ENCODE results near the gene UBE2E2.

Gene UBE2E2

DNA sequence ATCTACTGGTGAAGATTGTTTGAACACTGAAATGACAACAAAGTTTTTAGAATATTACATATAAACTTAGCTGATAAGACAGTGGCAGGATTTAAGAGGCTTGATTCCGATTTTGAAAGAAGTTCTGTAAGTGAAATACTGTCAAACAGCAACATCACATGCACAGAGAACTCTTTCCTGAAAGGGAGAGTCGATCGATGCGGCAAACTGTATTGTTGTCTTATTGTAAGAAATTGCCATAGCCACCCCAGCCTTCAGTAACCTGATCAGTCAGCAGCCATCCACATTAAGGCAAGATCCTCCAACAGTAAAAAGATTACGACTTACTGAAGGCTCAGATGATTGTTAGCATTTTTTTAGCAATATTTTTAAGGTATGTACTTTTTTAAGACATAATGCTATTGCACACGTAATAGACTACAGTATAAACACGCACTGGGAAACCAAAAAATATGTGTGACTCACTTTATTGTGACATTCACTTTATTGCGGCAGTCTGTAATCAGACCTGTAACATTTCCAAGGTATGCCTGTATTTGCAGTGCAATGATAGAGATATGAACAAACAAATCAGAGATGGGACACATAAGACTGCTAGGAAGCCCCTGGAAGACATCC lies 377.1 kb downstream of the UBE2E2 start:
- TF ChIP-seq, protein P1, sequence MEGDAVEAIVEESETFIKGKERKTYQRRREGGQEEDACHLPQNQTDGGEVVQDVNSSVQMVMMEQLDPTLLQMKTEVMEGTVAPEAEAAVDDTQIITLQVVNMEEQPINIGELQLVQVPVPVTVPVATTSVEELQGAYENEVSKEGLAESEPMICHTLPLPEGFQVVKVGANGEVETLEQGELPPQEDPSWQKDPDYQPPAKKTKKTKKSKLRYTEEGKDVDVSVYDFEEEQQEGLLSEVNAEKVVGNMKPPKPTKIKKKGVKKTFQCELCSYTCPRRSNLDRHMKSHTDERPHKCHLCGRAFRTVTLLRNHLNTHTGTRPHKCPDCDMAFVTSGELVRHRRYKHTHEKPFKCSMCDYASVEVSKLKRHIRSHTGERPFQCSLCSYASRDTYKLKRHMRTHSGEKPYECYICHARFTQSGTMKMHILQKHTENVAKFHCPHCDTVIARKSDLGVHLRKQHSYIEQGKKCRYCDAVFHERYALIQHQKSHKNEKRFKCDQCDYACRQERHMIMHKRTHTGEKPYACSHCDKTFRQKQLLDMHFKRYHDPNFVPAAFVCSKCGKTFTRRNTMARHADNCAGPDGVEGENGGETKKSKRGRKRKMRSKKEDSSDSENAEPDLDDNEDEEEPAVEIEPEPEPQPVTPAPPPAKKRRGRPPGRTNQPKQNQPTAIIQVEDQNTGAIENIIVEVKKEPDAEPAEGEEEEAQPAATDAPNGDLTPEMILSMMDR (IDR thresholded peaks at IDR 0.05; ENCODE audit: insufficient read depth, low read depth, low read length, missing control alignments) = no peak
- no peak for DNase-seq (ENCODE audit: low read depth)
- H3K4me3 ChIP-seq (ENCODE audit: low read depth, low read length) = no peak overlapping the region

DNA sequence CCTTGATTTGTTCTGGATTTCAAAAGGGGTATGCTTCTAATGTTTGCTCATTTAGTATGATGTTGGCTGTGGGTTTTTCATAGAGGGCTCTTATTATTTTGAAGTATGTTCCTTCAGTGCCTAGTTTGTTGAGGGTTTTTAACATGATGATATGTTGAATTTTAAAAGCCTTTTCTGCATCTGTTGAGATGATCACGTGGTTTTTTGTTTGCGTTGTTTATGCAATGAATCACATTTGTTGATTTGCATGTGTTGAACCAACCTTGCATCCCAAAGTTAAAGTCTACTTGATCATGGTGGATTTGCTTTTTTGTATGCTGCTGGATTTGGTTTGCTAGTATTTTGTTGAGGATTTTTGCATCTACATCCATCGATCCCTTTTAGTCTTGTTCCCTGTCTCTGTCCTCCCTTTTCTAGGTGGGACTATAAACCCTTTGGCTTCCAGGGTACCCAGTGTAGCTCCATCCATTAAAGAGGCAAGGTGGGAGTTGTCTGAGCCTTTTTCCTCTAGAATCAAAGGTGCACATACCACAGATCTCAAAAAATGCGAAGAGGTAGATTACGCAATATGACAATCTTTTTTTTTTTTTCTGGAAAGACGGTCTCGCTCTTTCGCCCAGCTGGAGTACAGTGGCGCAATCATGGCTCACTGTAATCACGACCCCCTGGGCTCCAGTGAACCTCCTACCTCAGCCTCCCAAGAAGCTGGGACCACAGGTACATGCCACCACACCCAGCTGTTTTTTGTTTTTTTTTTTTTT lies 381.0 kb downstream of the UBE2E2 start:
- TF ChIP-seq, protein P1 (IDR thresholded peaks at IDR 0.05; ENCODE audit: insufficient read depth, low read depth, low read length, missing control alignments) = no peak
- no peak for DNase-seq (ENCODE audit: low read depth)
- no peak overlapping the region for H3K4me3 ChIP-seq (ENCODE audit: low read depth, low read length)

DNA sequence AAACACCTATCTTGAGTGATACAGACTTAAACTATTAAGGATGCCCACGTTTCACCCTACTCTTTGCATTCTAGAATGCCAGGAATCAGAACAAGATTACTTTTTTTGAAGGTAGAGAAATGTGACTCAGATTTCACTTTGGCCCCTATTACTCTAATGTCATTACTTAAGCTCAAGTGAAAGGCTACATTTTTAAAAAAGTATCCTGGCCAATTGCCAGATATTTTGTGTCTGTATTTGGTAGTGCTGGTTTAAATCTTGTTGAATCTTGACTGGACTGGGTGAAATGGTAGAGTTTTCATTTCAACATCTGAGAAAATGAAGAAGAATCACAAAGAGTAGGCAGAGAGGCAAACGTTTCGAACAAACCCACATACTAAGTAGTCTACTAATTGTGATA lies 384.4 kb downstream of the UBE2E2 start:
- DNase-seq (ENCODE audit: low read depth) = no peak
- no peak overlapping the region for H3K4me3 ChIP-seq (ENCODE audit: low read depth, low read length)
- TF ChIP-seq, protein P1 (IDR thresholded peaks at IDR 0.05; ENCODE audit: insufficient read depth, low read depth, low read length, missing control alignments) = no peak

DNA sequence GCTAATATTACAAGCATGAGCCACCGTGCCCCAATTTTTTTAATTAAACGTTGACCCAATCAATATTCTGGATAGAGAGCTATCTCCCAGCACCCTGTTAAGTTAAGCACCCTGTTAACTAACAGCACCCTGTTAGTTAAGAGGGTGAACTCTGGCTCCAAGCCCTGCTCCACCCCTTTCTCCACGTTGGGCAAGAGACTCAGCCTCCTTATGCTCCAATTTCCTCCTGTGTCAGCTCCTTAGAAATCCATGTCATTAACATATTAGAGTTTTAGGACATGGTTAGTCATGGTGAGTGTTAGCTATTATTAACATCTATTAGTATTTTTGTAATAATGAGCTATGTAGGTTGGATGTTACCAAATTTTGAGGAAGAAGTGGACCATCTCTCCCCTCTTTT lies 385.4 kb downstream of the UBE2E2 start:
- TF ChIP-seq, protein P1 (IDR thresholded peaks at IDR 0.05; ENCODE audit: insufficient read depth, low read depth, low read length, missing control alignments) = no peak
- DNase-seq (ENCODE audit: low read depth) = no peak
- no peak overlapping the region for H3K4me3 ChIP-seq (ENCODE audit: low read depth, low read length)

DNA sequence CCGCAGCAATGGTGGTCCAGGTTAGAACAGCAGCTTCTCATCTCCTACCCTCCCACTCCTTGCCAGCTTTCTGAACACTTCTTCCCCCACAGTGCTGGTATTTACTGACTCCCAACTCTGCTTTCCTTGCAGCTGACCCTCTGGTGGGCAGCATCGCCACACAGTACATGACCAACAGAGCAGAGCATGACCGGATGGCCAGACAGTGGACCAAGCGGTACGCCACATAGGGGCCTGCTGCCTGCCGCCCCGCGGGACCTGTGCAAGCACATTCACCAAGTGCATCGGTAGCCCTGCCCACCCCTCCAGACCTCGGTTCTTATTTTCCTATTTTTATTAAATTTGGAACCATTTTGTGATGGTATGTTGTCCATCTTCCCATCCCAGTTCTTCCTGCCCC lies 386.5 kb downstream of the UBE2E2 start:
- H3K4me3 ChIP-seq (ENCODE audit: low read depth, low read length) = no peak overlapping the region
- no peak for DNase-seq (ENCODE audit: low read depth)
- TF ChIP-seq, protein P1 (IDR thresholded peaks at IDR 0.05; ENCODE audit: insufficient read depth, low read depth, low read length, missing control alignments) = no peak

DNA sequence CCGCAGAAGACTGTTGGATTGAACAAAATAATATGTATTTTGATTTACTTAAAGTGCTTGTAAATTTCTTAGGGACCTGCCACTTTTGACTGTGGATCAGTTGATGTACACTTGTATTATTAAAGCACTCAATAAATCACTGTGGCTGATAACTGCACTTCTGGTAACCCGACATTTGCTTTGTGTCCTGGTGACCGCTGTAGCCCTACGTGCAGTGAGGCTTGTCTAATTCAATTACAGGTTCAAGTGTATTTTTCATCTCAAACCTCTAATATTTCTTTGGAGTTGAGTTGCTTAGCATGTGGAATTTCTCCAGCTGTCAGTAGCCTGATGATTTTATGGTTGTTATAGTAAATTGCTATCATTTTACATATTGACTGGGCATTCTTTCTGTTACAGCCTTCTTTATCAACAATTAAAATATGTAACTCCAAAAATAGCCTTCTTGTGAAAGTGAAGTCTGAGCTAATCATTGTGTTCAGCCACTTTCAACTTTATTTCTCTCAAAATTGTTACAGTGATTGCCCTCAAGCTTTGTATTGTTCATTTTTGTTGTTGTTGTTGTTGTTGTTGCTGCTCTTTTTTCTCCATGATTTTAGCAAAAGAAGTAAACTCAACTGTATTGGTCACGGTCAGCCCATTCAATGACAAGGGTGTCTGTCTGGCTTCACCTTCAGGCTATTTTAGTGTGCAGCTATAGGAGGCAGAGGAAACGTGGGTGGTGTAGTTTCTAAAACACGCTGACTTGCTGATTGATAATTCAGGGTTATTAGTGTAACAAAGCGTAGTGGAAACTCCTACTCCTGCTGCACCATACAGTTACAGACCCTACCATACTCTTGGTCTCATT lies 387.5 kb downstream of the UBE2E2 start:
- peak; percentile 68 for DNase-seq (ENCODE audit: low read depth)
- TF ChIP-seq, protein P1 (IDR thresholded peaks at IDR 0.05; ENCODE audit: insufficient read depth, low read depth, low read length, missing control alignments) = no peak
- H3K4me3 ChIP-seq (ENCODE audit: low read depth, low read length) = no peak overlapping the region
